IPS DF 6.9 (cell line): ENCODE measurements around the gene ITPR1.

Experiments
- DNase-seq: peaks from one replicate; pipeline ENCODE4 v3.0.0-alpha.2; 2013; ENCODE audit warnings: low read depth, low spot score
- H3K27ac ChIP-seq: one replicate; pipeline ENCODE4 v1.5.1; 2013; ENCODE audit warnings: low read length, control low read depth
- H3K27me3 ChIP-seq: 2 replicates; pipeline ENCODE4 v1.6.1; 2013; ENCODE audit warnings: mild to moderate bottlenecking, low read length; ENCODE audit not compliant: control insufficient read depth, insufficient read depth
- H3K36me3 ChIP-seq: 2 replicates; pipeline ENCODE4 v1.6.1; 2013; ENCODE audit warnings: low read length; ENCODE audit not compliant: control insufficient read depth, insufficient read depth
- H3K4me1 ChIP-seq: 2 replicates; pipeline ENCODE4 v1.6.1; 2013; ENCODE audit warnings: low read length; ENCODE audit not compliant: control insufficient read depth, insufficient read depth
- H3K4me3 ChIP-seq: 2 replicates; pipeline ENCODE4 v1.5.1; 2013; ENCODE audit warnings: mild to moderate bottlenecking, low read length
- H3K9me3 ChIP-seq: 2 replicates; pipeline ENCODE4 v1.6.1; 2013; ENCODE audit warnings: low read length, inconsistent platforms; ENCODE audit not compliant: control insufficient read depth, insufficient read depth
- WGBS: extraction: QIAGEN DNeasy Blood & Tissue Kit; methylation state at CpG from one replicate; pipeline ENCODE4 v1.1.7; 2013; ENCODE audit warnings: mixed read lengths, missing lambda C conversion rate; ENCODE audit not compliant: insufficient read length, insufficient coverage; 5-methylcytosine and 5-hydroxymethylcytosine counted together

The ITPR1 gene

GRCh38 chr3:4729061-4729973 lies 236.2 kb downstream of the ITPR1 start:
- no CpG with 5 or more reads among the region's 6 CpGs for WGBS
- no peak for DNase-seq
- H3K27ac ChIP-seq = no peak overlapping the region
- H3K27me3 ChIP-seq = no peaks in the 10 kb centered on the region
- peaks cover 2% of the 10 kb centered on the region; the same call in 1 of the 2 replicates for H3K4me1 ChIP-seq
- 0 out of 2 replicates have a peak, but pooled peaks cover 2% of the 10 kb centered on the region for H3K36me3 ChIP-seq
- H3K9me3 ChIP-seq = no peaks in the 10 kb centered on the region
- H3K4me3 ChIP-seq = no peak overlapping the region

GRCh38 chr3:4730719-4731118 lies 237.6 kb downstream of the ITPR1 start:
- H3K27ac ChIP-seq = no peak overlapping the region
- WGBS = no CpG with 5 or more reads among the region's 7 CpGs

GRCh38 chr3:4731543-4732111 lies 238.5 kb downstream of the ITPR1 start:
- no peak for DNase-seq
- Histone ChIP-seq H3K27me3 (no peaks in the 10 kb centered on the region), H3K36me3 (no peaks in the 10 kb centered on the region), H3K27ac (no peak overlapping the region), H3K4me1 (peaks cover 2% of the 10 kb centered on the region; the same call in 1 of the 2 replicates), H3K4me3 (no peak overlapping the region), H3K9me3 (no peaks in the 10 kb centered on the region)
- no CpG with 5 or more reads among the region's 6 CpGs for WGBS

More at GRCh38 chr3:4730719-4731118, 237.6 kb downstream of the ITPR1 start:
- H3K27me3 ChIP-seq = no peaks in the 10 kb centered on the region
- DNase-seq = no peak
- H3K4me3 ChIP-seq = no peak overlapping the region
- H3K4me1 ChIP-seq = peaks cover 2% of the 10 kb centered on the region; the same call in 1 of the 2 replicates
- no peaks in the 10 kb centered on the region for H3K36me3 ChIP-seq
- no peaks in the 10 kb centered on the region for H3K9me3 ChIP-seq

- Histone ChIP-seq H3K4me3 (no peak overlapping the region), H3K27me3 (no peaks in the 10 kb centered on the region), H3K27ac (no peak overlapping the region), H3K36me3 (no peaks in the 10 kb centered on the region), H3K9me3 (no peaks in the 10 kb centered on the region), H3K4me1 (peaks cover 2% of the 10 kb centered on the region; the same call in 1 of the 2 replicates)
- WGBS = no CpG with 5 or more reads among the region's 12 CpGs
- no peak for DNase-seq
Measured at GRCh38 chr3:4732925-4733324, 239.8 kb downstream of the ITPR1 start.

- Histone ChIP-seq H3K4me1 (peaks cover 2% of the 10 kb centered on the region; the same call in 1 of the 2 replicates), H3K36me3 (no peaks in the 10 kb centered on the region), H3K27ac (no peak overlapping the region), H3K4me3 (no peak overlapping the region), H3K9me3 (no peaks in the 10 kb centered on the region), H3K27me3 (no peaks in the 10 kb centered on the region)
- no peak for DNase-seq
- no CpG with 5 or more reads among the region's 2 CpGs for WGBS
Measured at GRCh38 chr3:4734454-4734853, 241.3 kb downstream of the ITPR1 start.

- no peaks in the 10 kb centered on the region for H3K36me3 ChIP-seq
- peaks cover 2% of the 10 kb centered on the region; the same call in 1 of the 2 replicates for H3K4me1 ChIP-seq
Measured at GRCh38 chr3:4735243-4735642, 242.1 kb downstream of the ITPR1 start.

GRCh38 chr3:4736284-4736861 lies 243.2 kb downstream of the ITPR1 start:
- H3K9me3 ChIP-seq = no peaks in the 10 kb centered on the region
- H3K27me3 ChIP-seq = no peaks in the 10 kb centered on the region
- no peak for DNase-seq
- WGBS = no CpG with 5 or more reads among the region's 14 CpGs
- H3K4me3 ChIP-seq = no peak overlapping the region
- no peaks in the 10 kb centered on the region for H3K4me1 ChIP-seq
- H3K27ac ChIP-seq = no peak overlapping the region
- H3K36me3 ChIP-seq = no peaks in the 10 kb centered on the region

More at GRCh38 chr3:4735243-4735642, 242.1 kb downstream of the ITPR1 start:
- H3K27me3 ChIP-seq = no peaks in the 10 kb centered on the region
- H3K27ac ChIP-seq = no peak overlapping the region
- no peaks in the 10 kb centered on the region for H3K9me3 ChIP-seq
- no peak for DNase-seq
- no CpG with 5 or more reads among the region's 4 CpGs for WGBS
- H3K4me3 ChIP-seq = no peak overlapping the region

GRCh38 chr3:4738737-4739274 lies 245.7 kb downstream of the ITPR1 start:
- no CpG with 5 or more reads among the region's 9 CpGs for WGBS
- no peaks in the 10 kb centered on the region for H3K36me3 ChIP-seq
- H3K27ac ChIP-seq = no peak overlapping the region

GRCh38 chr3:4739289-4740236 lies 246.4 kb downstream of the ITPR1 start:
- WGBS = no CpG with 5 or more reads among the region's 9 CpGs
- H3K36me3 ChIP-seq = no peaks in the 10 kb centered on the region
- H3K9me3 ChIP-seq = no peaks in the 10 kb centered on the region
- H3K27me3 ChIP-seq = no peaks in the 10 kb centered on the region
- no peak overlapping the region for H3K27ac ChIP-seq
- no peaks in the 10 kb centered on the region for H3K4me1 ChIP-seq
- DNase-seq = no peak
- H3K4me3 ChIP-seq = no peak overlapping the region

More at GRCh38 chr3:4738737-4739274, 245.7 kb downstream of the ITPR1 start:
- H3K9me3 ChIP-seq = no peaks in the 10 kb centered on the region
- H3K27me3 ChIP-seq = no peaks in the 10 kb centered on the region
- no peak overlapping the region for H3K4me3 ChIP-seq
- H3K4me1 ChIP-seq = no peaks in the 10 kb centered on the region
- no peak for DNase-seq
